Mesendoderm (in vitro differentiated cells): Measurements from ENCODE around the gene GNAL.

Experiments used
- DNase-seq: peaks from one replicate; pipeline ENCODE4 v3.0.0; 2013
- H2AK5ac ChIP-seq: 2 replicates; pipeline ENCODE4 v1.6.1; 2013; ENCODE audit warnings: low read length, inconsistent platforms
- H2BK120ac ChIP-seq: 2 replicates; pipeline ENCODE4 v1.6.1; 2013; ENCODE audit warnings: low read depth, mild to moderate bottlenecking, low read length, moderate library complexity, mixed read lengths
- H2BK15ac ChIP-seq: replicated peaks from 2 replicates; pipeline ENCODE4 v1.6.1; 2013; ENCODE audit warnings: low read depth, mild to moderate bottlenecking, moderate library complexity
- H2BK5ac ChIP-seq: 2 replicates; pipeline ENCODE4 v1.6.1; 2013; ENCODE audit warnings: low read length, inconsistent platforms
- H3K18ac ChIP-seq: 2 replicates; pipeline ENCODE4 v1.6.1; 2013; ENCODE audit warnings: mild to moderate bottlenecking, low read length, mixed read lengths
- H3K23ac ChIP-seq: one replicate; pipeline ENCODE4 v1.6.1; 2013; ENCODE audit warnings: low read length
- H3K27ac ChIP-seq: 2 replicates; pipeline ENCODE4 v1.5.1; 2013; ENCODE audit warnings: low read depth, mild to moderate bottlenecking, inconsistent platforms, low read length, moderate library complexity
- H3K27me3 ChIP-seq: 2 replicates; pipeline ENCODE4 v1.6.1; 2013; ENCODE audit warnings: low read length, control low read depth, mild to moderate bottlenecking, inconsistent platforms; ENCODE audit not compliant: insufficient read depth, poor library complexity
- H3K36me3 ChIP-seq: 2 replicates; pipeline ENCODE4 v1.6.1; 2013; ENCODE audit warnings: low read length, inconsistent platforms; ENCODE audit not compliant: control insufficient read depth, insufficient read depth
- H3K4ac ChIP-seq: one replicate; pipeline ENCODE4 v1.6.1; 2013; ENCODE audit warnings: low read depth, mild to moderate bottlenecking, low read length, moderate library complexity
- H3K4me1 ChIP-seq: 2 replicates; pipeline ENCODE4 v1.6.1; 2013; ENCODE audit warnings: low read depth, low read length, inconsistent platforms; ENCODE audit not compliant: control insufficient read depth
- H3K4me2 ChIP-seq: 2 replicates; pipeline ENCODE4 v1.6.1; 2013; ENCODE audit warnings: low read length
- H3K4me3 ChIP-seq: 2 replicates; pipeline ENCODE4 v1.5.1; 2013; ENCODE audit warnings: mild to moderate bottlenecking, low read length
- H3K56ac ChIP-seq: one replicate; pipeline ENCODE4 v1.6.1; 2013; ENCODE audit warnings: low read length
- H3K79me1 ChIP-seq: 2 replicates; pipeline ENCODE4 v1.6.1; 2013; ENCODE audit warnings: low read length, inconsistent platforms
- H3K79me2 ChIP-seq: 2 replicates; pipeline ENCODE4 v1.6.1; 2013; ENCODE audit warnings: mild to moderate bottlenecking, low read length; ENCODE audit not compliant: control insufficient read depth, insufficient read depth
- H3K9ac ChIP-seq: 2 replicates; pipeline ENCODE4 v1.6.1; 2013; ENCODE audit warnings: low read length, inconsistent platforms
- H4K5ac ChIP-seq: one replicate; pipeline ENCODE4 v1.6.1; 2013; ENCODE audit warnings: low read length
- H4K8ac ChIP-seq: one replicate; pipeline ENCODE4 v1.6.1; 2013; ENCODE audit warnings: low read depth, mild to moderate bottlenecking, control low read depth, low read length, moderate library complexity
- WGBS: extraction: QIAGEN DNeasy Blood & Tissue Kit; methylation state at CpG from one replicate; pipeline ENCODE4 v1.1.7; 2013; ENCODE audit warnings: low lambda C conversion rate, missing lambda C conversion rate; ENCODE audit not compliant: insufficient coverage; ENCODE audit errors: extremely low coverage; 5-methylcytosine and 5-hydroxymethylcytosine counted together

The GNAL gene

GRCh38 chr18:11759456-11759855 is 70.4 kb downstream of the GNAL start:
- Histone ChIP-seq H3K27me3 (no peaks in the 10 kb centered on the region), H3K4me1 (no peaks in the 10 kb centered on the region), H3K27ac (no peak overlapping the region), H3K79me2 (no peaks in the 10 kb centered on the region), H3K4me3 (no peak overlapping the region), H3K18ac (no peak overlapping the region), H3K56ac (no peak overlapping the region), H2AK5ac (no peak overlapping the region), H4K8ac (no peak overlapping the region), H3K23ac (no peak overlapping the region), H4K5ac (no peak overlapping the region), H2BK5ac (no peak overlapping the region), H2BK15ac (no peak overlapping the region), H3K4ac (no peak overlapping the region), H2BK120ac (no peak overlapping the region), H3K4me2 (no peak overlapping the region), H3K36me3 (no peaks in the 10 kb centered on the region), H3K9ac (no peak overlapping the region), H3K79me1 (no peaks in the 10 kb centered on the region)
- DNase-seq = no peak
- no CpG with 5 or more reads among the region's 10 CpGs for WGBS

DNA sequence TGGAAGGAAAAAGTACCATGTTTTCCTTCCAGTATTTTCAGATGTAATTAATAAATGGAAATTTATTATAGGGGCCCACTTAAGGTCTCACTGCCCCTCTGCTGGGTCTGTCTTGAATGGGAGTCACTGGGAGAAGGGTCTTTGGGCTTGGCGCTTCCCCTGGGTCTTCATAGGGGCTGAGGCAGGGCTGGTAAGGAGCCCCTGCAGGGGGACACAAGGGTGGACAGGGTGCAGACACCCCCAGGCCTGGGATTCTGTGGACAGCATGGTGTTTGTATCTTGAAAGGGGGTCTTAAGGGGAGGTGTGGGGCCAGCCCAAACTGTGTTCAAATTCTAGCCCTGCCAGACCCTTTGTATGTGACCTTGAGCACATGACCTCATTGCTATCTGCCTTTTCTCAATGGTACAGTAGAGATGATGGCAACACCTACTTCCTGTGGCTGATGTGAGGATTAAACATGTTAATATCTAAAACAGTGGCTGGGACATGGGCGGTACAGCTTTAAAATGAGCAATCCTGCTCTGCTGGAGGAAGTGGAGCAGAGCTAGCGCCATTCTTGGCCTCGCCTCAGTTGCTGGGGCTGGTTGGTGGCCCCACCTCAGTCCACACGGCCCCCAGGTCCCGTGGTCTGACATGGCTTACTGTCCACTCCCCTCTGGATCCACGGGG is 71.6 kb downstream of the GNAL start:
- H3K79me2 ChIP-seq = no peaks in the 10 kb centered on the region
- no peak overlapping the region for H2BK120ac ChIP-seq
- no peaks in the 10 kb centered on the region for H3K27me3 ChIP-seq
- no peak overlapping the region for H2AK5ac ChIP-seq
- H4K5ac ChIP-seq = no peak overlapping the region
- H3K27ac ChIP-seq = no peak overlapping the region
- H3K4ac ChIP-seq = no peak overlapping the region
- H3K4me2 ChIP-seq = no peak overlapping the region
- H3K9ac ChIP-seq = no peak overlapping the region
- no peak for DNase-seq
- H3K56ac ChIP-seq = peak overlapping the region; percentile 2
- no peak overlapping the region for H2BK15ac ChIP-seq
- H3K4me1 ChIP-seq = no peaks in the 10 kb centered on the region
- H3K79me1 ChIP-seq = no peaks in the 10 kb centered on the region
- no peak overlapping the region for H2BK5ac ChIP-seq
- no CpG with 5 or more reads among the region's 7 CpGs for WGBS
- no peak overlapping the region for H3K23ac ChIP-seq
- no peaks in the 10 kb centered on the region for H3K36me3 ChIP-seq
- H3K18ac ChIP-seq = no peak overlapping the region
- no peak overlapping the region for H4K8ac ChIP-seq
- H3K4me3 ChIP-seq = no peak overlapping the region

- H3K36me3 ChIP-seq = no peaks in the 10 kb centered on the region
- H3K4me1 ChIP-seq = no peaks in the 10 kb centered on the region
- no peak overlapping the region for H3K4me2 ChIP-seq
- no peak overlapping the region for H3K4ac ChIP-seq
- no peaks in the 10 kb centered on the region for H3K79me2 ChIP-seq
- H3K18ac ChIP-seq = no peak overlapping the region
- no peak overlapping the region for H4K8ac ChIP-seq
- H3K27me3 ChIP-seq = no peaks in the 10 kb centered on the region
- no peaks in the 10 kb centered on the region for H3K79me1 ChIP-seq
- no peak overlapping the region for H3K4me3 ChIP-seq
- H3K56ac ChIP-seq = no peak overlapping the region
- H4K5ac ChIP-seq = no peak overlapping the region
- peak; percentile 57 for DNase-seq
- H3K27ac ChIP-seq = no peak overlapping the region
- no CpG with 5 or more reads among the region's 2 CpGs for WGBS
- no peak overlapping the region for H3K23ac ChIP-seq
- H2BK15ac ChIP-seq = no peak overlapping the region
- no peak overlapping the region for H2BK120ac ChIP-seq
- H2AK5ac ChIP-seq = no peak overlapping the region
- H3K9ac ChIP-seq = no peak overlapping the region
- no peak overlapping the region for H2BK5ac ChIP-seq
These were observed 72.5 kb downstream of the GNAL start for GRCh38 chr18:11761553-11761952.

DNA sequence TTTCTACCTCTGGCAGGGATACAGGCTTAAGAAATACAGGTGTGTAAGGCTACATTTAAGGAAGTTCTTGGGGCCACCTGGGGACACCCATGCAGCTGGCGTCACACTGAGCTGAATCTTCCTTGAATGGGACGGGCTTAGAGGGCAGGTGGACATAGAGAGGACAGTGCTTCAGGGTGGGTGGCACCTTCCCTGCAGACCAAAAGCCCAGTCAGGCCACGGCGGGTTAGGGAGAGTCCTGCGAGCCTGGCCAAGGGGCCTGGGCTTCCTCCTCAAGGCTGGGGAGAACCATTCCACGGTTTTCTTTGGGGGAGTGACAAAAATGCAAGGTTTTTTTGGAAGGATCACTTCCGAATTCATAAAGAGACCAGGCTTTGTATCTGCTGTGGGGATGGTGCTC is 73.4 kb downstream of the GNAL start:
- Histone ChIP-seq H3K4me3 (no peak overlapping the region), H4K5ac (no peak overlapping the region), H3K79me2 (no peaks in the 10 kb centered on the region), H3K23ac (no peak overlapping the region), H3K4ac (no peak overlapping the region), H3K4me2 (no peak overlapping the region), H3K4me1 (no peaks in the 10 kb centered on the region), H2BK15ac (no peak overlapping the region), H2BK5ac (no peak overlapping the region), H3K27ac (no peak overlapping the region), H3K18ac (no peak overlapping the region), H3K27me3 (no peaks in the 10 kb centered on the region), H2BK120ac (no peak overlapping the region), H3K9ac (no peak overlapping the region), H3K36me3 (no peaks in the 10 kb centered on the region), H3K79me1 (peaks cover under 1% of the 10 kb centered on the region), H3K56ac (peak overlapping the region; percentile 34), H2AK5ac (no peak overlapping the region), H4K8ac (no peak overlapping the region)
- no CpG with 5 or more reads among the region's 7 CpGs for WGBS
- no peak for DNase-seq

DNA sequence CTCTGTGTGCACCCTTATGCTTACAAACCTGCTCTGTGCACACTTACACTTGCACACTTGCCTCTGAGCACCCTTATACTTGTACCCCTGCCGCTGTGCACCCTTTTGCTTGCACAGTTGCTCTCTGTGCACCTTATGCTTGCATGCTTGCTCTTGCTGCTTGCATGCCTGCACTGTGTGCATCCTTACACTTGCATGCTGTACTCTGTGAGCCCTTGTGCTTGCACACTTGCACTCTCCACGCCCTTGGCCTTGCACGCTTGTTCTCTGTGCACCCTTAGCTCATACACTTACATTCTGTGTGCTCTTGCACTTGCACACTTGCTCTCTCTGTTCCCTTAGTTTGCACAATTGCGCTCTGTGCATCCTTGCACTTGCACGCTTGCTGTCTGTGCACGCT is 78.3 kb downstream of the GNAL start:
- Histone ChIP-seq H3K4me2 (no peak overlapping the region), H3K4ac (no peak overlapping the region), H3K4me1 (no peaks in the 10 kb centered on the region), H2BK15ac (no peak overlapping the region), H3K56ac (no peak overlapping the region), H3K79me2 (no peaks in the 10 kb centered on the region), H3K18ac (no peak overlapping the region), H2AK5ac (no peak overlapping the region), H2BK5ac (no peak overlapping the region), H3K9ac (no peak overlapping the region), H3K27ac (no peak overlapping the region), H3K27me3 (no peaks in the 10 kb centered on the region), H3K4me3 (no peak overlapping the region), H4K8ac (no peak overlapping the region), H3K23ac (no peak overlapping the region), H3K36me3 (no peaks in the 10 kb centered on the region), H2BK120ac (no peak overlapping the region), H4K5ac (no peak overlapping the region), H3K79me1 (peaks cover 1% of the 10 kb centered on the region)
- no peak for DNase-seq
- WGBS = no CpG with 5 or more reads among the region's 6 CpGs

- Histone ChIP-seq H3K56ac (no peak overlapping the region), H4K5ac (no peak overlapping the region), H3K4me2 (no peak overlapping the region), H4K8ac (no peak overlapping the region), H2AK5ac (no peak overlapping the region), H3K27me3 (no peaks in the 10 kb centered on the region), H3K27ac (no peak overlapping the region), H2BK5ac (no peak overlapping the region), H3K4me3 (no peak overlapping the region), H3K23ac (no peak overlapping the region), H2BK120ac (no peak overlapping the region), H3K4ac (no peak overlapping the region), H3K36me3 (no peaks in the 10 kb centered on the region), H3K79me2 (no peaks in the 10 kb centered on the region), H3K79me1 (peaks cover 1% of the 10 kb centered on the region), H2BK15ac (no peak overlapping the region), H3K9ac (no peak overlapping the region), H3K18ac (no peak overlapping the region), H3K4me1 (no peaks in the 10 kb centered on the region)
- DNase-seq = no peak
- no CpG with 5 or more reads among the region's 4 CpGs for WGBS
These were observed 78.9 kb downstream of the GNAL start for GRCh38 chr18:11767935-11768334.
